HG03159 (cell line): ENCODE data around the gene DLG2.
"Not testable (repeated sequence)": the region's sequence is repeated elsewhere in the genome, so short reads cannot be mapped to it uniquely, and the experiment has no call there.

Experiments
- ATAC-seq: cut with Tn5 transposase; IDR thresholded peaks from one replicate; pipeline ENCODE4 v1.9.1; 2021; ENCODE audit warnings: mild to moderate bottlenecking, moderate library complexity; ENCODE audit not compliant: unreplicated experiment

Gene DLG2

DNA sequence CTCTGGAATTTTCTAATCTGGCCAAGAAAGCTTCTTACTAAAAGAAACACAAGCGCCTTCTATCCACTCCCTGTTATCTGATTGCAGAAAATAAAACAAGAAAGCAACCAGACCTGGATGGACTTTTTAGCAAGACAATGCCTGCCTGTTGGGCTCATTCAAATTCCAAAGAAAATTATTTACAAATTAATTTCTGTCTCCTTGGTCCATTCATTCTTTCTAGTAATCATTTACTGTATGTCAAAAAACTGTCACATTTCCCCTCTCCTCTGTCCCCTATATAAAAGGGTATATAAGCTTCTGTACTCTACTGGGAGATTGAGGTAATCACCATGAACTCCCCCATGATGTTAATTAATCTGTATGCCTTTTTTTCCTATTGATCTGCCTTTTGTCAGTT is 279.9 kb downstream of the DLG2 start:
- no peak for ATAC-seq

- ATAC-seq = no peak
Observed at GRCh38 chr11:85346484-85346883, 280.7 kb downstream of the DLG2 start.

GRCh38 chr11:85340846-85341245 is 286.3 kb downstream of the DLG2 start:
- not testable (repeated sequence) for ATAC-seq

DNA sequence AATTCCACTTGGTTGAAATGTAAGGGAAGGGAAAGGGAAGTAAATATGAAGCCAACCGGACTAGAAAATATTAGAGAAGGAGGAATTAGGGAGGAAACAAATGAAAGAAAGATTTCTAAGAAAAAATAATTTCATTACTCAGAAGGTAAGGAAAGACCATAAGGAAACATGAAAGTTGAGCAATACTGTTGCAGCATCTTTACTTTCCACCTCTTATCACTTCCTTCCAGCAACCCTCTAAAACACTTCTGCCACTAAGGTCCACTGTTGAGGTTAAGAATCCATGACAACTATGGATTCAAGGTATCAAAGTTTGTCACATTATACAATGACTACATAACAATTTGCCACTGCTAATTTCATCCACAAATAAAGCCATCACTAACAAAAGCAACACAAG is 308.6 kb downstream of the DLG2 start:
- ATAC-seq = no peak

- ATAC-seq = peak; percentile 100
Observed at GRCh38 chr11:85316967-85317366, 310.2 kb downstream of the DLG2 start.

GRCh38 chr11:85313741-85314140 is 313.4 kb downstream of the DLG2 start:
- ATAC-seq = no peak

GRCh38 chr11:85310479-85310878 is 316.7 kb downstream of the DLG2 start:
- no peak for ATAC-seq

DNA sequence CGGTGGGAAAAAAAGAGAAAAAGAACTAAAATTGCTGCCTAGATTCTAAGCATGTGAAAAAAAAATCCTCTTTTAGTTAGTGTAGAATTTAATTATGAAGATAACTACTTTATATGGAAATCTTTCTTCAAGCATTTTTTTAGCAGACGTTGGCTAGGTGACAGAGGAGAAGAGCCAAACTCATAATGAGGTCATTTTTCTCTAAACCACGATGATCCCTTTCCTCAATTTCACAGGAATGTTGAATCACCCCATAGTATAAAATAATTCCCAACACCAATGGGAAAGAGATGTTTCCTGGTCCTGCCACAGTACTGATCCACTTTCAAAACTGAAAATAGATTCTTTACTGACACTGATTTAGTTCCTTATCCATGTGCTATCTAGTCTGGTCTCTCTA is 319.8 kb downstream of the DLG2 start:
- no peak for ATAC-seq

DNA sequence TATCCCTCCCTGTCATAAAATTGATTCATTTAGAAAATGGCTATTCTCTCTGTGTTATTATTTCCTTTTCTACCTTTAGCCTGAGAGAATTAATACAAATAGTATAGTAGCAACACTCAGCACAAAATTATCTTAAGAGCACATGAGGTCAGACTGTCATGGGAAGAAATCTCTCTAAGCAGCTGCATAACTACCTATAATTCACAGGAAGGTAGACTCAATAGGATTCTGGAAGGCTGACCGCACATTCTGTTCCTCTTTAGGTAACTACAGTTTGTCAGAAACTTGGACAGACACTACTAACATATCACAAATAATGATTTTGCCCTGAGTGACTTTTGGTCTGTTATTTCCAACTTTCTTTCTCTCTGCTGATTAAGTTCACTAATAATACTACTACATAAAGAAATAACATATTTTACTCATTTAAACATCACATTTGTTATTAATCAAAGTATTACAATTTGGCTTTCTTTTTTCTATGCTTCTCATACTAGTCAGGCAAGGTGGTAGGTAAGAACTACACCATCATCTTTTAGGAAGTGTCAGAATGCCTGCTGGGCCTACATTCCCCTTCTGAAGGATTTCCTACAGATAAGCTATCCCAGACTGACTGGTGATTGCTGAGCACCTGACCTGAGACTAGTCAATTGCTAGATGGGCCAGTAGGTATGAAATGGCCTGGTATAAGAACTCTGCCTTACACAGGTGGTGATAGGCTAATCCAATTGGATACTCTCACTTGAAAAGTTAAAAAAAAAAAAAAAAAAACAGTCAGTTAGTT is 325.1 kb downstream of the DLG2 start:
- ATAC-seq = no peak

DNA sequence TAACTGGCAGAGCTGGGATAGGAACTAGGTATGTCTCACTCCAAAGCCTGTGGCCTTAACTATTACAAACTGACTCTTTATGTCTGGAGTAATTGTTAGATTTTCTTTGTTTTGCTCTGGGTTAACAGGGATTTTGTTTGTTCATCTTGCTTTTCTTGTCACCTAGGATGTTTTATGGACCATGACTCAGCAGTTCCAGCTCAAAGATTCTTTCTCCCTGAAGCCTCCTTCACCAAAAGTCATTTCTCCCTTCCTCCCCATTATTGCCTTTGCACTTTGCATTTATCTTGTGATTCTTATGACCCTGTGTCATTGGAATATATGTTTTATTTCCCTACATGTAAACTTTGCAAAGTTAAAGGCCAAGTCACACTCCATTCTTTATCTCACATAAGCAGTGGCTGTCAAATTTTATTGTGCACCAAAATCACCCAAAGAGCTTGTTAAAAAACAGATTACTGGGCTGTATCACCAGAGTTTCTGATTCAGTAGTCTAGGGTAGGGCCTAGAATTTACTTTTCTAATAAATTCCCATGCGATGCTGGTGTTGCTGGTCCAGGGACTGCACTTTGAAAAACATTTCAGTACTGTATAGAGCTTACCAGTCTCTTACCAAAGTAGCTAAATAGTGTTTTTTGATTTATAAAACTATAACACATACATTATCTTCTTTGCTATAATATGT is 327.7 kb downstream of the DLG2 start:
- no peak for ATAC-seq

DNA sequence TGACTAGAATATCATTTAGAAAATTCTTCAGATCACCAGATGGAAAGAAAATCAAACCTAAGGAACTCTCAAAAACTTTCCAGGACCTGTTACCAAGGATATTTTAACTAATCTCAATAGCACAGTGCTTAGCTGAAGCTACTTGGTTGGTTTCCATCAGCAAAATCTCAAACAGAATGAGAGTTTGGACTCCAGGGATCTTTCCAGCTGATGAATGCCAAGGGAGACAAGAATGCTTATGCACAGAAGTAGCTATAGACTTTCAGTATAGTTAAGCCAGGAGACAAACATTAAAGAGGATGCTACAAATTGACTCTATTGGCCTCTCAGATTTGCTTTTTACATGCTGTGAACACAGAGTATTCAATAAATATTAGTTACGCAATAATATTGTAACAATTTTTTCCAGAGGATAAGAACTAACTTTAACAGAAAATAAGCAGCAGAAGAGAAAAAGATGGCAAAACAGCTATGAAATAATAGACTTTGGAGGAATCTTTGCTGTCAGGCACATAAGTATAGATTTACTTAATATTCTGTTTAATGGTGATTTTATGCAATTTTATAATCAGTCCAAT is 331.4 kb downstream of the DLG2 start:
- no peak for ATAC-seq

DNA sequence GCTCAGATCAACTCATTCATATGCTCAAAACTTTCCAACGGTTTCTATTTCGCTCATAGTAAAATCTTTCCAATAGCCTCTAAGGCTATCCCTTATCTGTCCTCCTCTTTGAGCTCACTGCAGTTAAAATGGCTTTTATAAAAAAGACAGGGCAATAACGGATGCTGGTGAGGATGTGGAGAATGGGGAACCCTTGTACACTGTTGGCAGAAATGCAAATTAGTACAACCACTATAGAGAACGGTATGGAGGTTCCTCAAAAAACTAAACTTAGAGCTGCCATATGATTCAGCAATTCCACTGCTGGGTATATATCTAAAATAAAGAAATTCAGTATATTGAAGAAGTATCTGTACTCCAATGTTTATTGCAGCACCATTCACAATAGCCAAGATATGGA is 345.6 kb downstream of the DLG2 start:
- no peak for ATAC-seq

GRCh38 chr11:85279267-85279666 is 347.9 kb downstream of the DLG2 start:
- no peak for ATAC-seq

- no peak for ATAC-seq
Observed at GRCh38 chr11:85277693-85278092, 349.5 kb downstream of the DLG2 start.

DNA sequence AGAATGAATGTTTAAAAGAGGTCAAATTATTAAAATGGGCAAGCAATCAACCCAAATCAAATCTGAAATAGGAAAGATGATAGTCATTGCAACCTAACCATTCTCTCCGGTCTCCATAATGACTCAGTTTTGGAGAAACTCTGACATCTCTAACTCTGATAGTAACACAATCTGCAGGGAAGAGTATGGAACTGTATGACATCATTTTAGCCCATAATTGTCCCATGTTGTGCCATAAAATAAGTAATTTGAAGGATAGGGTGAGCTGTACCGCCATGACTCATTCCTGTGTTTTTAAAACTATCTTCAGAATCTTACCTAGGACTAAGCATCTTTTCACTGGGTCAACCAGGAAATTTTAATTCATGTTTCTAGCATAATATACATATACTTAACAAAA is 350.8 kb downstream of the DLG2 start:
- no peak for ATAC-seq

DNA sequence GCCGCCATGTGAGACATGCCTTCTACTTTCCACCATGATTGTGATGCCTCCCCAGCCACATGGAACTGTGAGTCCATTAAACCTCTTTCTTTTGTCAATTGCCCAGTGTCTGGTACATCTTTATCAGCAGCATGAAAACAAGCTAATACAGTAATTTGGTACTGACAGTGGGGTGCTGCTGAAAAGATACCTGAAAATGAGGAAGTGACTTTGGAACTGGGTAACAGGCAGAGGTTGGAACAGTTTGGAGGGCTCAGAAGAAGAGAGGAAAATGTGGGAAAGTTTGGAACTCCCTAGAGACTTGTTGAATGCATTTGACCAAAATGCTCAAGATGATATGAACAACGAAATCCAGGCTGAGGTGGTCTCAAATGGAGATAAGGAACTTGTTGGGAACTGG is 356.8 kb downstream of the DLG2 start:
- ATAC-seq = not testable (repeated sequence)

- no peak for ATAC-seq
Observed at GRCh38 chr11:85269109-85269508, 358.0 kb downstream of the DLG2 start.

- no peak for ATAC-seq
Observed at GRCh38 chr11:85266646-85267045, 360.5 kb downstream of the DLG2 start.

DNA sequence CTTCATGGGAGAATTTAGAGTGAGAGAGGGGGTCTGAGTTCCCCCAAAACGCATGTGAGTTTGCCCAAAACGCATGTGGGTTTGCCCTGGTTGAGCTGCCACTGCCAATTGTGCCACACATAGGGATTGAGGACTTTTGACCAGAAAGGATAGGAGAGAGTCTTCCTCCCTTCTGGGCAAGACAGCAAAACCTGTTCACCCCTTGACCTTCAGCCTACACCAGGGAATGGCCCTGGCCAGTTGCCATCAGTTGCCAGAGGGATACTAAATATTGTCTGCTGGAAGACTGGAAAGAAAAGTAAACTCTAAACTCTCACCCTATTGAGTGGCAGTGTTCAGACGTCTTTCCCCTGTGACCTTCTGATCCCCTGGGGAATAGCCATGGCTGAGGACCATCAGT is 363.8 kb downstream of the DLG2 start:
- ATAC-seq = no peak

DNA sequence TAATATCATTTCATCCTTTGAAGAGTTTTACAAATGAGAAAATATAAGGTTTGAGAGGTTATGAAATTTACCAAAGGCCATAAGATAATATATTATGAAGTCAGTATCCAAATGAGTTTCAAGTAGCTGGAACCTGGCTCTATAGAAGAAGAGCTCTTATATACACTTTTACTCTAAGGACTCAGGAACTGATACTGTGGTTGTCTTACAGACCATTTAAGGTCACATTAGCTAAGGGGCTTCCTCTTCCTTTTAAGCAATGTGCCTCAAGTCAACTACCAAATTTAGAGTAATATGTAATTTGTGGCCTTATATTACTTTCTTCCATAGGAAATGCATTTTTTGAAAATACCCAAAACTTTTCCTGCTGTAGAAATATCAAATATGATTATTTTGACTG is 369.3 kb downstream of the DLG2 start:
- ATAC-seq = peak; percentile 46

DNA sequence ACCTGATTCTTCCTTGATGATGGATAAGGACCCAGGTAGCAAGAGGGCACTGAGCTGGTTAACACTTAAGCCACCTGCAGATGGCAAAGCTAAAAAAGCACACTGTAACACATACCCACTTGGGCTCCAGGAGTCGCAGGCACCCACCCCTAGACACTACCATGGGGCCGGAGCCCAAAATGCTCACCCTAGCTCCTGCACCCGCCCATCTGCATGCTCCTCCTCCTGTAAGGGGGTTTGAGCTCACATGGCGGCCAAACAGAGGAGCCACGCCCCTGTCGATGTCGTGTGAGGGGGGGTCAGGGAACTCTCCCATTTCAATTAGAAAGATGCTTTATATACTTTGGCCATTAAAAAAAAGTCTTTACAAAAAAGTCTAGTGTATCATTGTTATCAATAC is 370.7 kb downstream of the DLG2 start:
- no peak for ATAC-seq

GRCh38 chr11:85249482-85249881 is 377.7 kb downstream of the DLG2 start:
- ATAC-seq = no peak
